ENCODE data around the gene MRPL55.

Gene MRPL55

GRCh38 chr1:228066891-228067654 lies 42.0 kb downstream of the MRPL55 start:
- DNase-seq = no peak

GRCh38 chr1:228066416-228066815 lies 42.7 kb downstream of the MRPL55 start:
- DNase-seq = no peak

- no peak for DNase-seq
These were observed 43.4 kb downstream of the MRPL55 start for GRCh38 chr1:228065543-228066347.

GRCh38 chr1:228064741-228065542 lies 44.2 kb downstream of the MRPL55 start:
- no peak for DNase-seq

- no peak for DNase-seq
These were observed 44.8 kb downstream of the MRPL55 start for GRCh38 chr1:228064296-228064695.

GRCh38 chr1:228063251-228064191 lies 45.6 kb downstream of the MRPL55 start:
- no peak for DNase-seq

GRCh38 chr1:228062812-228063211 lies 46.3 kb downstream of the MRPL55 start:
- no peak for DNase-seq

GRCh38 chr1:228062085-228062791 lies 46.9 kb downstream of the MRPL55 start:
- no peak for DNase-seq

GRCh38 chr1:228061411-228062084 lies 47.6 kb downstream of the MRPL55 start:
- no peak for DNase-seq

GRCh38 chr1:228060458-228061190 lies 48.5 kb downstream of the MRPL55 start:
- DNase-seq = no peak

- peak; percentile 48 for DNase-seq
These were observed 49.3 kb downstream of the MRPL55 start for GRCh38 chr1:228059634-228060457.

- DNase-seq = peak; percentile 51
These were observed 50.0 kb downstream of the MRPL55 start for GRCh38 chr1:228058949-228059633.

- DNase-seq = no peak
These were observed 50.7 kb downstream of the MRPL55 start for GRCh38 chr1:228058172-228058948.
